Thymus (tissue), 11 donors: ENCODE measurements around the gene KIRREL3. TPM values are rescaled to one million over a fixed set of nuclear protein-coding genes. Genes with fewer than 3 reads are reported as not detected.

ENCODE experiments used
- DNase-seq, 9 donors: peaks; one replicate each; pipeline ENCODE4 v3.0.0-alpha.2; 2013; ENCODE audit warnings: low spot score in 9 of 9, low read depth in 6 of 9, missing footprints in 1 of 9
- H3K27ac ChIP-seq, 2 donors: one replicate each; pipeline ENCODE4 v1.5.1; 2013; ENCODE audit warnings: control low read depth in 1 of 2, low read depth in 1 of 2, low read length in 1 of 2, mild to moderate bottlenecking in 1 of 2, moderate library complexity in 1 of 2
- H3K27me3 ChIP-seq, 2 donors: one replicate each; pipeline ENCODE4 v1.5.1; 2013; ENCODE audit warnings: low read length in 1 of 2; ENCODE audit not compliant: control insufficient read depth in 2 of 2, insufficient read depth in 1 of 2
- H3K36me3 ChIP-seq, 2 donors: one replicate each; pipeline ENCODE4 v1.5.1; 2013; ENCODE audit warnings: low read length in 1 of 2, mild to moderate bottlenecking in 1 of 2, moderate library complexity in 1 of 2; ENCODE audit not compliant: control insufficient read depth in 2 of 2, insufficient read depth in 2 of 2
- H3K4me1 ChIP-seq, 2 donors: one replicate each; pipeline ENCODE4 v1.5.1; 2013; ENCODE audit warnings: low read length in 2 of 2; ENCODE audit not compliant: control insufficient read depth in 2 of 2, insufficient read depth in 2 of 2
- H3K4me3 ChIP-seq, 2 donors: one replicate each; pipeline ENCODE4 v1.5.1; 2013; ENCODE audit warnings: low read length in 2 of 2, control low read depth in 1 of 2, mild to moderate bottlenecking in 1 of 2
- H3K9me3 ChIP-seq, 2 donors: one replicate each; pipeline ENCODE4 v1.5.1; 2013; ENCODE audit warnings: low read length in 1 of 2, mild to moderate bottlenecking in 1 of 2; ENCODE audit not compliant: control insufficient read depth in 2 of 2, insufficient read depth in 1 of 2
- WGBS: extraction: QIAGEN DNeasy Blood & Tissue Kit; methylation state at CpG from one replicate; pipeline ENCODE4 v1.1.7; 2013; 5-methylcytosine and 5-hydroxymethylcytosine counted together
- polyA plus RNA-seq: library from polyadenylated mRNA; stranded (reverse); fragments of 200-250 nt; gene quantifications from one replicate; pipeline ENCODE4 v1.2.3, GENCODE V29; 2013
- total RNA-seq: library from RNA; stranded (reverse); fragments of 120-200 nt; gene quantifications from one replicate; pipeline ENCODE4 v1.2.4, GENCODE V29; 2013
- donor health status: healthy.

The KIRREL3 gene
- total and polyA plus RNA-seq, 2 donors, result 0.09 to 0.14 TPM

DNA sequence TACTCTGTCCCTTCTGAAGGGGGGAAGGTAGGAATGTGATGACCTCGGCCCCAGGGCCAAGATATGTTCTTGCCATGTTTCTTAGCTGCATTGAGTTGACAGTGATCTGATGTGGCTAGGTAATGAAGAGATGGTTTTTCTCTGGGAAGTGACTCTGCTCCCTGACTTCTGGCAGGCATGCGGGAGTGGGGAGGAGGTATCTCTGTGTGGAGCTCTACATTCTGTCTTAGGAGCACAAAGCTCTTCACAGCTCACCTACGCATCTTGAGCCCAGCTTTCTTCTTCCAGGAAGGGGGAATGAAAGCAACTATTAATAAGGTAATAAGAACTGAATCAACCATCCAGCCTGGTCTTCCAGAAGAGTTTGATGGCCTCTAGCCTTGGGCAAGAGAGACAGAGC is 404.1 kb downstream of the KIRREL3 start:
- H3K4me1 ChIP-seq, result no peaks in the 10 kb centered on the region
- DNase-seq, result no peak
- H3K27ac ChIP-seq, result no peak overlapping the region
- H3K9me3 ChIP-seq, result no peaks in the 10 kb centered on the region
- peaks cover 0 to 4% of the 10 kb centered on the region in 2 donors for H3K27me3 ChIP-seq
- no peak overlapping the region for H3K4me3 ChIP-seq
- 93% methylated on average over 3 of the region's 3 CpGs for WGBS
- H3K36me3 ChIP-seq, result no peaks in the 10 kb centered on the region

DNA sequence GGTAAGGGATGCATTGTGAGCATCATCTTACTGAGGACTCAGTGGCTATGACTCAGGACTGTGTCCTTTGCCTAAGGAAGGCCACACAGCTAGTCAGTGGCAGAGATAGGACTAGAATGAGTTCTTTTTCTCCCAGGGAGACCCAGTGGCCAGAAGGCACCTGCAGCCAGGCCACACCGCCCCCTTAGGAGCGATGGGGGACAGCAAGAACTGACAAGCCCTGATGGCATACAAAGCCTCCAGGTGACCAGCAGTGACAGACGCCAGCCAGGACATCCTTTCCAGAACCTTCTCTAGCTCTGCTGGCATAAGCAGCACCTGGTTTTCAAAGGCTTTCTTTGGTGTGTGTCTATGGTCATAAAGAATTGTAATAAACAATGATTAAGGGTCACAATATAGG is 405.0 kb downstream of the KIRREL3 start:
- DNase-seq, result no peak
- H3K4me1 ChIP-seq, result no peaks in the 10 kb centered on the region
- 92% methylated on average over 3 of the region's 3 CpGs for WGBS
- H3K27ac ChIP-seq, result no peak overlapping the region
- H3K27me3 ChIP-seq, result peaks cover 0 to 2% of the 10 kb centered on the region in 2 donors
- H3K4me3 ChIP-seq, result no peak overlapping the region
- no peaks in the 10 kb centered on the region for H3K9me3 ChIP-seq
- no peaks in the 10 kb centered on the region for H3K36me3 ChIP-seq

DNA sequence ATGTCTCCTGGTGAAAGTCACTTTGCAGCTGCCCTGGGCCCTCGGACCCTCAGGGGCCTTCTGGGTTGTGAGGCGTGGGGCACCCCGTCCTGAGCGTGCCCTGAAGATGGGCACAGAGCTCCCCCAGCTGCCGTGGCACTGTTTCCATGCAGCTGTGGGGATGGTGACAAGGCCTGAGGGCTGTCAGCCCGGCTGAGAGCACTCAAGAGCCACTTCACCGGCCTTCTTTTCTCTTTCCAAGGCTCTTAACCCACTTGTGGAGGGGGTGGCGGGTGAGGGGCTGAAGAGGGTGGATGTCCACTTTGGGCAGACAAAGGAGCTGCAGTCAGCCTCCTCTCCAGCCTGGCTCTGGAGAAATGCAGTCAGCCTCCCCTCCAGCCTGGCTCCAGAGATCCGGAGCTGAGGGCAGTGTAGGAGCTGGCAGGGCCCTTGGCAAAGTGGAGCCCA is 405.6 kb downstream of the KIRREL3 start:
- WGBS, result 90% methylated on average over 9 of the region's 9 CpGs
- Histone ChIP-seq H3K4me1 (no peaks in the 10 kb centered on the region), H3K4me3 (no peak overlapping the region), H3K36me3 (no peaks in the 10 kb centered on the region), H3K27ac (no peak overlapping the region), H3K27me3 (peaks cover 0 to under 1% of the 10 kb centered on the region in 2 donors), H3K9me3 (no peaks in the 10 kb centered on the region)
- no peak for DNase-seq

DNA sequence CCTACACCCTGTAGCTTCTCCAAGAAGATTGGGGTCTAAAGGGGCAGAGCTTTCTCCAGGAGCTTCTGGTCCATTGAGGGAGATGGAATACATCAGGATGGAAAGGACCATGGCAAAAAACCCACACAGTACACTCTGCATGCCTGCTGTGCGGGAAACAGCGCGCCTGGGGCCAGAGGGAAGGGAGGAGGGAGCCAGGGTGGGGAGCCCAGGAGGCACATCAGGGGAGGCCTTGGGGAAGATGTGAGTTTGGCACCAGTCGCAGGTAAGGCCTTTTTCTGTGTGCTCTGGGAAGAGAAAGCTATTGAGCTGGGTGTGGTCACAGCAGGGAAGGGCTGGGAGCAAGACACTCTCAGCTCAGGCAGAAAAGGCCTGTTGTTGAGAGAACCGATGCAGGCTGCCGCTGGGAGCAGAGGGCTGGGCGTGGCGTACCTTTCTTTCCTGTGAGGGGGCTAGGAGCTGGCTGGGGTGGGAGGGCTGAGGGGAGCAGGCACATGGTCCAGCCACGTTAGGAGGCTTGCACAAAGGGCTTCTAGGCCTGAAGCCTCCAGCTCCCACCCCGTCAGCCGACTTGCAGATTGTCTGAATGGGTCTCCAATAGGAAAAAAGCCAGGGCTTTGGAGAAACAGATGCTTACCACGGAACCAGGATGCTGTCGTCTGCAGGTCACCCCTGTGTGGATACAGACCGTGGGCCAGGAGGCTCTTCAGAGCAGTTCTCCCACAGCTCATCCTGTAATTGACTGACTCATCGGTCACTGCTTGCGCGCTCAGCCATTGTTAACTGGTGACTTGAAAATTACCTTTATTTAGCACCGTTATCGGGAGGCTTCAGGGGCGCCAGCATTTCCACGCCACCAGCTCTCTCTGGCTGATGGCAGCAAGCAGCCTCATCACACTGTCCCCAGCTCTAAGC is 407.8 kb downstream of the KIRREL3 start:
- no peak for DNase-seq
- Histone ChIP-seq H3K27ac (no peak overlapping the region), H3K36me3 (no peaks in the 10 kb centered on the region), H3K9me3 (no peaks in the 10 kb centered on the region), H3K27me3 (peaks cover 0 to 2% of the 10 kb centered on the region in 2 donors), H3K4me3 (no peak overlapping the region), H3K4me1 (no peaks in the 10 kb centered on the region)
- WGBS, result 93% methylated on average over 21 of the region's 21 CpGs

DNA sequence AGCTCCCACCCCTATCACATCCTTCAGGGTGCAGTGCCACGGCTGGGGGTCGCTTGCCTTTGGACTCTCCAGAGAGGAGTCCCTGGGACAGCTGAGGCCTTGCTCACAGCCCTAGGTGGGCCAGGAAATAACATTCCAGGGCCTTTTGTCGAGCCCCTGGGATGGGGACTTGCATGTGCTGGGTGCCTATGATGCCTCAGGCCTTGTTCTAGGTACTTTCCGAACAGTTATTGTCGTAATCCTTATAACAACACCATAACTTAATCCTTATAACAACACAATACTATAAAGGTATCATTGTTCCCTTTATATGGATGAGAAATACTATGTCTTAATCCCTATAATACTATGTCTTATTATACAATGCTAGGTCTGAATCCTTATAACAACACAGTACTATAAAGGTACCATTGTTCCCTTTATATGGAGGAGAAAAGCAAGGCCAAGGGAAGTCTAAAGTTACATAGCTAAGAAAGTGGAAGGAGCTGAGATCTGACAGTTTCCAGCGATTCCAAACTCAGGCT is 408.5 kb downstream of the KIRREL3 start:
- H3K36me3 ChIP-seq, result no peaks in the 10 kb centered on the region
- no peaks in the 10 kb centered on the region for H3K9me3 ChIP-seq
- WGBS, result 90% methylated on average over 6 of the region's 6 CpGs
- peaks cover 0 to 4% of the 10 kb centered on the region in 2 donors for H3K27me3 ChIP-seq
- no peaks in the 10 kb centered on the region for H3K4me1 ChIP-seq
- DNase-seq, result no peak
- no peak overlapping the region for H3K4me3 ChIP-seq
- no peak overlapping the region for H3K27ac ChIP-seq

DNA sequence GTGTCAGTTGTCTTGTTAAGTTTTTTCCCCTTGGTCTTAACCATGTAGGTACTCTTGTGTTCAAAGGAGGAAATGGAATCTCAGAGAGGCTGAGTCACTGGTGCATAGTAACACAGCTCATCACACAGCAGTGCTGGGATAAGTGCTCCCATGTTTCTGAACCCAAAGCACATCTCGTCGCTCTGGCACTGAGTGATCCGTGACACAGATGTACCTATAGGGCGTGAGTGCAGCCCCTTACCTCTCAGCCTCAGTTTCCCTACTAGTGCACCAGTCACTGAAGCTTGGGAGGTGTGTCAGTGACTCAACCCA is 411.1 kb downstream of the KIRREL3 start:
- Histone ChIP-seq H3K27me3 (peaks cover 0 to 17% of the 10 kb centered on the region in 2 donors), H3K4me1 (peaks cover 0 to 2% of the 10 kb centered on the region in 2 donors), H3K36me3 (no peaks in the 10 kb centered on the region), H3K4me3 (no peak overlapping the region), H3K9me3 (no peaks in the 10 kb centered on the region), H3K27ac (no peak overlapping the region)
- DNase-seq, result no peak
- 95% methylated on average over 4 of the region's 4 CpGs for WGBS

DNA sequence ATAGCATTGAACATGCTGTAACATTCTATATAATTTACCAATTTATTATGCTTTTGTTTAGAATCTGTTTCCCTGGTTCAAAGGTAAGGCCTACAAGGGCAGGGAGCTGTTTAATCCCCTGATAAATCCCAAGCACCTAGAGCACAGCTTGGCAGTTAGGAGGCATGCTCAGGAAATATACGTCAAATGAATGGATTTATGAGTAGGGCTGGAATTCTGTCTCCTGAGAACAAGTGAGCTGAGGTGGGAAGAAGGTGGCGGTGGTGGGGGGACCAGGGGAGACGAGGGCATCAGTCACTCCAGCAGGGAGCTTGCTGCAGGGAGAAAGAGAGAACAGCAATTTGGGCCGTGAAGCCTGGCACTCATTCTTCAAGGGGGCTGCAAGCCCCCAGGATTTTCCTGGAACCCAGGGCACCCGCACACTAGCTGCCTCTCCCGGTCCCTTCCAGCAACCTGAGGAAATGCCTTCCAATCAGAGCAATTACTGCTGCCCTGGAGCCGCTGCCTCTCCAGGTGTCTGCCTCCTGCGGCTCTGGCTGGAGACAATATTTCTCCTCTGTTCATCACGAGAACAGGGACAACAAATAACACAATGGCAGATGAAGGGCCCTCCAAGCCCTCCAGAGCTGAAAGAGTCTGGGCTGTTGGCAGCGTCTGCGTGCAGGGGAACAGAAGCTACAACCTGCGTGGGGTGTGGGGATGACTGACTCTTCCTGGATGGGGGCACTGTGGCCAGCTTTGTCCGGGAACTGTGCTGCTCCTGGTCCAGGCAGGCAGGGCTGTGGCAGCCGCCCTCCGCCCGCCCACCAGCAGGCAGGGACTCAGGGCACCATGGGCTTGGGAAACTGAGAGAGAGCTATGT is 411.7 kb downstream of the KIRREL3 start:
- Histone ChIP-seq H3K36me3 (no peaks in the 10 kb centered on the region), H3K27ac (no peak overlapping the region), H3K9me3 (no peaks in the 10 kb centered on the region), H3K4me3 (no peak overlapping the region), H3K27me3 (peaks cover 0 to 17% of the 10 kb centered on the region in 2 donors), H3K4me1 (peaks cover 0 to 2% of the 10 kb centered on the region in 2 donors)
- DNase-seq, result no peak
- WGBS, result 84% methylated on average over 16 of the region's 16 CpGs

DNA sequence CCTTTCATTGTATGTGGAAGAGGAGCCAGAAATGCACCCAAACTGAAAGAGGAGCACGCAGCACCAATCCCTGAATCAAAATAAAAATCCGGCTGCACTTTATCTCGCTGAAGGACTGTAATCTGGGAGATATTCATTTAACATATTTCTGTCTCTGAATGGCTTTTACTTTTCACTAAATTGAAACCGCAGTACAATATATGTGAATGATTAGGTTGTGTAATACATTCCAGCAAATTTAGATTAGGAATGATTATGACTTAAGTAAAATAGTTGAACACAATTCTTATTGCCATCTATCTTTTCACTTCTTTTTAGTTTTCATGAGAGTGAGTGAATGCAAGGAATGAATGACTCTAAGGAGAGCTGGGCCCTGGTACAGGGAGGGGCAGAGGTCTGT is 413.0 kb downstream of the KIRREL3 start:
- no peak for DNase-seq
- WGBS, result 91% methylated on average over 4 of the region's 4 CpGs
- Histone ChIP-seq H3K27me3 (peaks cover 0 to 17% of the 10 kb centered on the region in 2 donors), H3K27ac (no peak overlapping the region), H3K9me3 (no peaks in the 10 kb centered on the region), H3K4me3 (no peak overlapping the region), H3K4me1 (peaks cover 0 to 2% of the 10 kb centered on the region in 2 donors), H3K36me3 (no peaks in the 10 kb centered on the region)
